Hindlimb muscle (tissue), 1 donor: ENCODE data around the gene USP12. TPM values are rescaled to one million over a fixed set of nuclear protein-coding genes. Genes with fewer than 3 reads are reported as not detected.
"Not testable (repeated sequence)": the region's sequence is repeated elsewhere in the genome, so short reads cannot be mapped to it uniquely, and the experiment has no call there.

ENCODE experiments used
- DNase-seq: peaks from one replicate; pipeline ENCODE4 v3.0.0-alpha.2; 2013
- polyA plus RNA-seq: library from polyadenylated mRNA; unstranded; fragments of 120-200 nt; gene quantifications from one replicate; pipeline ENCODE4 v1.2.1, GENCODE V29; 2013; ENCODE audit not compliant: insufficient read length

Gene USP12, protein sequence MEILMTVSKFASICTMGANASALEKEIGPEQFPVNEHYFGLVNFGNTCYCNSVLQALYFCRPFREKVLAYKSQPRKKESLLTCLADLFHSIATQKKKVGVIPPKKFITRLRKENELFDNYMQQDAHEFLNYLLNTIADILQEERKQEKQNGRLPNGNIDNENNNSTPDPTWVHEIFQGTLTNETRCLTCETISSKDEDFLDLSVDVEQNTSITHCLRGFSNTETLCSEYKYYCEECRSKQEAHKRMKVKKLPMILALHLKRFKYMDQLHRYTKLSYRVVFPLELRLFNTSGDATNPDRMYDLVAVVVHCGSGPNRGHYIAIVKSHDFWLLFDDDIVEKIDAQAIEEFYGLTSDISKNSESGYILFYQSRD
- polyA plus RNA-seq = 21.9 TPM

DNA sequence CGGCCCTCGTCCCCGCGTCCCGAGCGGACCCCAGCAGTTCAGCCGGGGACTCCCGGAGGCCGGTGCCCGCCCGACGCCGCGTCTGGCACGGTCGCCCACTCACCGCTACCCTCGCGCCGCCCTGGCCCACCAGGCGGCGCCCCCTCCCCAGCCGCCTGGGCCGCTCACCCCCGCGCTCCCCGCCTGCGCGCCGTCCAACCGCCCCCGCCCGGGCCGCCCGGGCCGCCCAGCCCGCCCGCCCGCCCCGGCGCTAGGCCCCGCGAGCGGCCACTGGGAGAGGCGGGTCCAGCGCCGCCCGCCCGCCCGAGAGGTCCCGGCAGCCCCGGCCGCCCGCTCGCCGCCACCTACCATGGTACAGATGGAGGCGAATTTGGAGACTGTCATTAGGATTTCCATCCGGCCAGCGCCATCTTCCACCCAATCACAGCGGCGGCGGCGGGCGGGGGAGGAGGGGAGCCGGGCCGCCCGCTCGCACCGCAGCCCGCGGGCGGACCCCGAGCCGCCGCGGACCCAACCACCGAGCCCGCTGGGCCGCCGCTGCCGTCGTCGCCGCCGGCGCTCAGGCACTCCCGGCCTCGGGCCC is at the start of gene USP12:
Gene USP12, minus strand, starts transcription at position 568 of the 583 bp plus-strand sequence. Its CDS starts 172 bp downstream, at position 396.
- DNase-seq = no peak

DNA sequence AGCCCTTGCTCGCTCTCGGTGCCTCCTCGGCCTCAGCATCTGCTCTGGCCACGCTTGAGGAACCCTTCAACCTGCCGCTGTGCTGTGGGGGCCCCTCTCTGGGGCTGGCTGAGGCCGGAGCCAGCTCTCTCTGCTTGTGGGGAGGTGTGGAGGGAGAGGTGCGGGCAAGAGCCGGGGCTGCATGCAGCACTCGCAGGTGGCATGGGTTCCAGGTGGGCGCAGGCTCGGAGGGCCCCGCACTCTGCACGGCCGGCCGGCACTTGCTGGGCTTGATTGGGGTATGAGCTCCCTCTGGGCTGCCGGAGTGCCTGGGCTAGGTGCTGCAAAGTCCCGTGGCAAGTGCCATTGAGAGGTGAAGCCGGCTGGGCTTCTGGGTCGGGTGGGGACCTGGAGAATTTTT is 48.0 kb upstream of the USP12 start:
- DNase-seq = no peak

DNA sequence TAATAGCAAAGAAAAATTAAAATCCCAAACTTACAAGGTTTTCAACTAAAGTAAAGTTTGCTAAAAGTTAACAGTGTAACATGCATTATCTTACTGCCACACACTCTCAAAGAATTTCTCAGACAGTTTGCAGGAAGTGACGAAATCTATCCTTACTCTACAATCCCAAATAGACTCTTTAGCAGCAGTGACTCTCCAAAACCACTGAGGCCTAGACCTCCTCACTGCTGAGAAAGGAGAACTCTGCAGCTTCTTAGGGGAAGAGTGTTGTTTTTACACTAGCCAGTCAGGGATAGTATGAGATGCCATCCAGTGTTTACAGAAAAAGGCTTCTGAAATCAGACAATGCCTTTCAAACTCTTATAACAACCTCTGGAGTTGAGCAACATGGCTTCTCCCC is 47.2 kb upstream of the USP12 start:
- not testable (repeated sequence) for DNase-seq

DNA sequence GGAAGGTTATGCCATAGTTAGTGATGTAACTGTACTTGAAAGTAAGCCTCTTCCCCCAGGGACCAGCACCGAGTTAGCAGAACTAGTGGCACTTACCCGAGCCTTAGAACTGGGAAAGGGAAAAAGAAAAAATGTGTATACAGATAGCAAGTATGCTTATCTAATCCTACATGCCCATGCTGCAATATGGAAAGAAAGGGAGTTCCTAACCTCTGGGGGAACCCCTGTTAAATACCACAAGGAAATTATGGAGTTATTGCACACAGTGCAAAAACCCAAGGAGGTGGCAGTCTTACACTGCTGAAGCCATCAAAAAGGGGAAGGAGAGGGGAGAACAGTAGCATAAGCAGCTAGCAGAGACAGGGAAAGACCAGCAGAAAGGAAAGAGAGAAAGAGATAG is 46.2 kb upstream of the USP12 start:
- DNase-seq = not testable (repeated sequence)

DNA sequence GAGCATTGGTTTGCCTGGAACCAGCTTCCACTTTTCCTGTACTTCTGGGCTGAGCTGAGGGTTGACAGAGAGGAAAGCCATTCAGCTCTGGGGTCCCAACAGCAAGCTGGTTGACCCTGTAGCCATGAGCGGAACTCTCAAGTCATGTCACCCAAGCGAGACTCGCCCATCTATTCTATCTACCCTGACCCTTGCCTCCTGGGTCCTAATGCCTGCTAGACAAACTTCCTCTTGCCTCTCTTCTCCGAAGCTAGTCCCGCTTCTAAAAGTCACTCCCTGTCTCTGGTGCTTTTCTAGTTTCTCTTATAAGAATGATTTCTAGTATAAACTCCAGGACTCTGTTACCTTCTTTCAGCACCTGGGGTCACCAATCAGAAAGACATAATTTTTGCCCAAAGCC is 41.8 kb upstream of the USP12 start:
- not testable (repeated sequence) for DNase-seq

DNA sequence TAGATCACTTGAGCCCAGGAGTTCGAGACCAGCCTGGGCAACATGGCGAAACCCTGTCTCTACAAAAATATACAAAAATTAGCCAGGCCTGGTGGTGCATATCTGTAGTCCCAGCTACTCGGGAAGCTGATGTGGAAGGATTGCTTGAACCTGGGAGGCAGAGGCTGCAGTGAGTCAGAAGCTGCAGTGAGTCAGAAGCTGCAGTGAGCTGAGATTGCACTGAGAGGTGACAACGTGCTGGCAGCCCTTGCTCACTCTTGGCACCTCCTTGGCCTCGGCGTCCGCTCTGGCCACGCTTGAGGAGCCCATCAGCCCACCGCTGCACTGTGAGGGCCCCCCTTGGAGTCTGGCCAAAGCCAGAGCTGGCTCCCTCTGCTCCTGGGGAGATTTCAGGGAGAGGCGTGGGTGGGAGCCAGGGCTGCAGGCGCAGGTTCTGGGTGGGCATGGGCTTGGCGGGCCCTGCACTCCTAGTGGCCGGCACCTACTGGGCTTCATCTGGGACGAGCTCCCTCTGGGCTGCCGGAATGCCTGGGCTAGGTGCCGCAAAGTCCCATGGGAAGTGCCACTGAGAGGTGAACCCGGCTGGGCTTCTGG is 40.3 kb upstream of the USP12 start:
- DNase-seq = no peak

DNA sequence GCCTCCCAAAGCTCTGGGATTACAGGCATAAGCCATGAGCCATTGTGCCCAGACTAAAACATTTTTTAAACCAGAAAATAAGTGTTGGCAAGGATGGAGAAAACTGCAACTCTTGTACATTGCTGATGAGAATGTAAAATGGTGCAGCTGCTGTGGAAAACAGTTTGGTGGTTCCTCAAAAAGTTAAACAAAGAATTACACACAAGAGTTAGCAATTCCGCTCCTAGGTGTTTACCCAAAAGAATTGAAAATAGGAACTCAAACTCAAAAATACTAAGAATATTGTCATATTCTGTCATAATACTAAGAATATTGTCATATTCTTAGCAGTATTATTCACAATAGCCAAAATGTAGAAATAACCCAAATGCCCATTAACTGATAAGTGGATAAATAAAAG is 39.7 kb upstream of the USP12 start:
- no peak for DNase-seq

DNA sequence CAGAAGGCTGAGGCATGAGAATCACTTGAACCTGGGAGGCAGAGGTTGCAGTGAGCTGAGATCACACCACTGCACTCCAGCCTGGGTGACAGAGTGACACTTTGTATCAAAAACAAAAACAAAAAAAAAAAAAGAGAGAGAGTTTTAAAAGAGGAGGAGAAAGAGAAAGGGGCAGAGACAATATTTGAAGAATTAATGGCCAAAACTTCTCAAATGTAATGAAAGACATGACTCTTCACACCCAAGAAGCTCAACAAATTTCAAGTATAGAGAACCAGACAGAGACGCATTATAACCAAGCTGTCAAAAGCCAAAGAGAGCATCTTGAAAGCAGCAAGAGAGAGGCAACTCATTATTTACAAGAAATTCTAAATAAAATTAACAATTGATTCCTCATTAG is 36.9 kb upstream of the USP12 start:
- no peak for DNase-seq

DNA sequence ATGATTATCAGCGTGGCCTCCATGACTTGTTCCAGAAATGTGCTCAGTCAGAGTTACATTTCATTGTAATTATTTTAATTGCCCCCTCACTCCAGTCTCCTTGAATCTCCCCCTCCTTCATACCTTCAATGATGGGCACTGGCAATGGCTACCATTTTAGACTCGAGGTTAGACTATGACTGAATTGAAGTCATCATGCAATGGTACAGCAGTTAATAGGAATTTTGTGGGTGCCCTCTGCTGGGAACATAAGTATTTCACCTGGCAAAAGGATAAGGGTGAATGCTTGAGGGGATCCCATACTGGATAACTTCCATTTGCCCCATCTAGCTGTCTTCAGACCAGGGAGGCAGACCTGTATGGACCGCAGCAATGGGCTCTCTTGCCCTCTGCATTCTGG is 32.2 kb upstream of the USP12 start:
- DNase-seq = no peak

DNA sequence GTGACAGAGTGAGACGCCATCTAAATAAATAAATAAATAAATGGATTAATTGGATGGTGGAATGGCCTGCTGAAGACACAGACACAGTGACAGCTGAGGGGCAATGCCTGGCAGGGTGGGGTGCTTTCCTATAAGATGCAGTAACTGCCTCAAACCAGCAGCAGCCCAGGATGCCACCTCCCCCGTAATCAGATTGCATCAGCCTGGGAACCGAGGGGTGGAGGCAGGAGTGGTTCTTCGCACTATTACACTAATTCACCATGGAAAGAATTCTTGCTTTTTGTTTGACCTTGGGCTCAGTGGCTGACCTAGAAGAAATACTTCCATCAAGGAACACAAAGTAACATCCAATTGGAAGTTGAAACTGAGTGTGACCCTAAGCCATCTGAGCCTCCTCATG is 31.6 kb upstream of the USP12 start:
- DNase-seq = no peak

DNA sequence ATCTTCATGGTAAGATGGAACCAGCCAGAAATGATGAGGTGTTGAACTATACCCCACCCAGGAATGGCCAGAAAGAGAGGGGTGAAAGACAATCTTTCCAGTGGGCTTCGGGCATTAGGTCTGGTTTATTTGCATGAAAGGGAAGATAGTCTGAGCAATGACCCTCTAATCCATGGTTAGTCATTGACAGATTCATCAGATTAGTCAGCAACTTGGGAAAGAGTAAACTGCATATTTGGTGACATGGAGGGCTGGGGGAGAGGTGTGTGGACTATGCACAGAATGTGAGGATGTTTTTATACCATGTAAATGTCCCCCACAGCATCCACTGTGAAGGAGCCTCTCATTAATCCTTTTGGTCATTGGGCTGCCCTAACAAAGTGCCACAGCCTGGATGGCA is 30.1 kb upstream of the USP12 start:
- DNase-seq = no peak

DNA sequence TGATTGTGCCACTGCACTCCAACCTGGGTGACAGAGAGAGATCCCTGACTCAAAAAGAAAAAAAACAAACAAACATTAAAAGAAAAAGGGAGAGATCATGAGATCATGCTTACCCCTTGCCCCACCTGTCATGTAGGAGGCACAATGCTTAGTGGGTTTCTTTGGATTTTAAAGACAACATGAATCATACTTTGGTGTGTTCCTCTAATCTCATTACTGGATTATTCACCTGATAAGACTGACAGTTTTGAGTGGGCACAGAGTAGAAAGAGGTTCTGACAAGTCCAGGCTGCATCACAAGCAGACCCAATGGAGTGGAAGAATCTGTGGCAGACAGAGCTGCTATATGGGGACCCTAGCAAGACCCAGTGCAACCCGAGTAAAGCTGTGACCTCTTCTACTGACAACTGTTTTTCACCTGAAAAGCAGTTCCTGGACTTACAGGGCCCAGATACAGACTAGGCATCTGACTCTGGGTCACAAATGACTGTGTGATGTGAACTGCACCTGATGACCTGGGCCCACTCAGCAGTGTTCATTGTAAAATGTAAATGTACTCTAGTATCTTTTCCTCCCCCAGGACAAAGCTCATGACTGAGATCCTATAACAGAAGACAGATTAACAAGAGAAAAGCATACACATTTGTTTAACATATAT is 28.9 kb upstream of the USP12 start:
- DNase-seq = no peak

DNA sequence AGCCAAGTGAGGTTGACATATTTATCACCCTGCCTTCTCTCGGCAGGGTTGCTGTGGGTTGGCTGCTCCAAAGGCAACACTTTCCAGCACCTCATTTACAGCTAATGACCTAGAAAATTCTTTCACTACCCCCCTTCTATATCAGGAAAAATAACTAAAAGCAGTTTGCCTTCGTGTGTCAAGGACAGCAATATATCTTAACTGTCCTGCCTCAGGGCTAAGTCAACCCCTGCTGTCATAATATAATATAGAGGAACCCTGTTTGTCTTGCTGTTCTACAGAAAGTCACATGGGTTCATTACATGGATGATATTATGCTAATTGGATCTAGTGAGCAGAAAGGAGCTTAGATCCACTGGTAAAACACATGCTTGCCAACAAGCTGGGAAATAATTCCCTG is 28.1 kb upstream of the USP12 start:
- DNase-seq = no peak

DNA sequence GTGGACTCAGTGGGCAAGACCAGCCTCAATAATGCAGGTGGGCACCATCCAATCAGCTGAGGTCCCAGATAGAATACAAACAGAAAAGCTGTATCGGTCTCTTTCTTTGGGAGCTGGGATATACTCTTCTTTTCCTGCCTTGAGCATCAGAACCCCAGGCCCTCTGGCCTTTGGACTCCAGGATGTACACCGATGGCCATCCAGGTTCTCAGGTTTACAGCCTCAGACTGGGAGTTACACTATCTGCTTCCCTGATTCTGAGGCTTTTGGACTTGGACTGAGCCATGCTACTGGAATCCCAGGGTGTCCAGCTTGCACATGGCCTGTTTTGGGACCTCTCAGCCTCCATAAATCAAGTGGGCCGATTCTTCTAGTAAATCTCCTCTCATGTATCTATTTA is 27.6 kb upstream of the USP12 start:
- DNase-seq = no peak

DNA sequence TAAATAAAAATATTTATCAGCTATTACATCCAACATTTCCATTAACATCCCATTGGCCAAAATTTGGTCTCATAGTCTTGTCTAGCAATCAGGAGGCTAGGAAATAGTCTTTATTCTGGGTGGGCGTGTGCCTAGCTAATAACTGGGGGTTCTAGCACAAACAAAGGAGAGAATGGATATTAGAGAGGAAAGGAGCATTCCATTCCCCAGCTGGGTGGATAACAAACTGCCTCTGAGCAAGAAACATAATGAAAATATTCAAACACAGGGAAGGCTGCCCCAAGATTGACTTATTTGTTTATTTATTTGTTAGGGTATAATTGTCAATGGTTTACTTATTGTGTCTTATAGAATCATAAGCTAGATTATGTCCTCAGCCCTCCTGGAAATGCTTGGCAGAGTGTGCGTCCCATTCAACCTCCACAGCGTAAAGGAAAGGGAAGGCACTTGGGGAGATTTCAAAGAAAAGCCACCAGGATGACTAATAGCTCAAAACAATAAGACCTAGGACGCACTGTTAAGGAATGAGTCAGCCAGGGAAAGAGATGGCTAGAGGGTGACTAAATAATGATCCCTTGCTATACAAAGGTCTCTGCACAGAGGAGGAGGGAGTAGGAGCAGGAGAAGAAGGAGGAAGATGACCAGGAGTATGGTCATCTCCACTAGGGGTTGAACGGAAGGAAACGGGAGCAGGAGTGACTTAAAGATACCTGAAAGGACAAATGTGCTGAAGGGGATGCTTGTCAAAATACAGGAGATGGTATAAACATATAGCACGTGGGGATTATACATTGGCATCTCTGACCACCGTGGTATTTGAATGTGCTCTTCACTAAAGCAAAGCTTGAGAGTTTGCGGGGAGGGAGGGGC is 23.5 kb upstream of the USP12 start:
- no peak for DNase-seq

DNA sequence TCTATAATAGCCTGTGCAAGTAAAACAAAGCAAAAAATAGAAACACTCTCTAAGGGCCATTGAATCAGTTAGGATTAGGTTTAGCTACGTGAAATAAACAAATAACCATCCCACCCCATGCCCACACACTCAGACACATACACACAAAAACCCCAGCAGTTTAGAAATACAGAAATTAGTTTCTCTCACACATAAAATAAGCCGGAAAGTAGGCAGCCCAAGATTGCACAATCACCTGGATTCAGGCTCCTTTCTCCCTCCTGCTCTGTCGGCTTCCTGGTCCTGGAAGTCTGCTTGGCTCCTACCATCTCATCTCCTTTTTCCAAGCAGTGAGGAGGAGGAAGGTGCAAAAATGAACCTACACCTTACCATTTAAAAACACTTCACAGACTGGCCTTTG is 22.6 kb upstream of the USP12 start:
- DNase-seq = no peak

DNA sequence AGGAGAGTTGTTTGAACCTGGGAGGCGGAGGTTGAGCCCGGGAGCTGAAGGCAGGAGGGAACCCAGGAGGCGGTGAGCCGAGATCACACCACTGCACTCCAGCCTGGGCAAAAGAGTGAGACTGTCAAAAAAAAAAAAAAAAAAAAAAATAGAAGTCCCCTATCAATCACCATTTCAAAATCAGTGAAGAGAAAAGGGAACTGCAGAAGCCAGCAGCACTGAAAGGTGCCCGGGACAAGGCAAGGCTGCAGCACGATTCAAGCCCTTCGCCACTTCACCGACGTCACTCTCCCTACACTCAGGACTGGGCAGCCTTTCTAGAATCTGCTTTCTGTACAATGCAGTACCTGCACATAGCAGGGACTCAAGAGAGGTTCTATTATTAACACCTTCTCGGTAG is 21.9 kb upstream of the USP12 start:
- DNase-seq = no peak

DNA sequence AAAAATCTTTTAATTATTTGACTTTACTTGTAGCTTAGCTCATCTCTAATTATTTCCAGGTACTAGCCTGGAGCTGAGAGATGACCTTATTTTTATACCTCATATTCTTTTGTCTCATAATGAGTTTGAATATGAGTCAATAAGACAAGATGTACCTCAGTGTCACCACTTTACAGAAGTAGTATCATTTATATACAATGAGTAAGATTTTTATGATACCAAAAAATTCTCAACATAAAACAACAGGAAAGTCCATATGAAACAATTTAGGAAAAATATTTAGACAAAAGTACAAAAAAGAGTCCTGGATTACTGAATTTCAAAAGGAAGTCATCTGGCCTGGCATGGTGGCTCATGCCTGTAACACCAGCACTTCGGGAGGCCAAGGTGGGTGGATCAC is 21.4 kb upstream of the USP12 start:
- DNase-seq = no peak

DNA sequence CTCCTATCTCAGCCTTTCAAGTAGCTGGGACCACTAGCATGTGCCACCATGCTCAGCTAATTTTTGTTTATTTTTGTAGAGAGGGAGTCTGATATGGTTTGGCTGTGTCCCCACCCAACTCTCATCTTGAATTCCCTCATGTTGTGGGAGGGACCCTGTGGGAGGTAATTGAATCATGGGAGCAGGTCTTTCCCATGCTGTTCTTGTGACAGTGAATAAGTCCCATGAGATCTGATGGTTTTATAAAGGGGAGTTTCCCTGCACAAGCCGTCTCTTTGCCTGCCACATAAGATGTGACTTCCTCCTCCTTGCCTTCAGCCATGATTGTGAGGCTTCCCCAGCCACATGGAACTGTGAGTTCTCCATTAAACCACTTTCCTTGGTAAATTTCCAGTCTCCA is 20.8 kb upstream of the USP12 start:
- not testable (repeated sequence) for DNase-seq

DNA sequence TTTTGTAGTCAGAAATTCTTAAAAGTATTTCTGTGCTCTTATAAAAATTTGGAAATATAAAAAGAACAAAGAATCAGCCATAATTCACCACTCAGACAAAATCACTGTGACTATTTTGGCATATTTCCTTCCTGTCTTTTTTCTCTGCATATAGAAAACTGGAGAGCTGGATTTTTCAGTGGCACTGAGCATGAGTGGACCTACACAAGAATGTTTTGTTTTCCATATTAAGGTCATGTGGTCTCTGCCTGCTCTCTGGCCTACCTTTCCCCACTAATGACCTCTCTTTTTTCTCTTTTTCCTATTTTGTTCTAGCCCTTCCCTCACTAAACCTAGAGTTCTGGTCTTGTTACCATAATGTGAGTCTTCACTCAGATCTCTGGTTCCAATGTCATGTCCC is 17.6 kb upstream of the USP12 start:
- DNase-seq = no peak

DNA sequence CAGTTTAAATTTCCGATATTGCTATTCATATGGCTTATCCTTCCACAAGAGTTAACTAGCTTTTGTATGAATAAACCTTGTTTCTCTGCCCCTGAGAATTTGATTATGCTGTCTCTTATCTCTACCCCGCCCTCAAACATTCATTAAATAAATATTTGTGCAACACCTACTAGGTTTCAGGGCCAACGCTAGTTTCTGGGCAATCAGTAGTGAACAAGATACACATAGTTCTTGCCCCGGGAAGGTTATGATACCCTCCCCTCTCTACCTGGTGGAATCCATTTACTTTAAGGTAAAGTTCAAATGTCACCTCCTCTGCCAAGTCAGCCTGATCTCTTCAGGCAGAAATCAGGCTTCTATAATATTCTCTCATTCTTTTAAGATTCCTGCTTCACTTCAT is 16.6 kb upstream of the USP12 start:
- DNase-seq = no peak

DNA sequence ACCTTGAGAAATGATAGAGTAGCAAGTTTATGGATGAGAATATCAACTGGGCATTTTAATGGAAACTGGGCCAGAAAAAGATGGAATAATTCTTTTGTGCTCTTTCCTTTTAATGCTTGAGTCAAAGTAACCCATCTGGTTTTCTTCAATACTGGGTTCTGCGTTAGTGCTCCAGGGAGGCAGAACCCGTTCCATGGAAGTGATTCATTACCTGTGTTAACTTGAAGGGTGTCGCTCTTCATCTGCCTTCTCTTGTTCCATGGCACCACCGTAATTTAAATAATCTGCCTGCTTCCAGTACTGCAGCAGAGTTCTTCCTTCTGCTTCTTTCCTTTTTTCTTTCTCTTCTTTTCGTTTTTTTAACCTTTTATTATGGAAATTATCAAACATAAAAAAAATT is 14.7 kb upstream of the USP12 start:
- no peak for DNase-seq
